BJ (cell line): ENCODE data around the gene ATPAF2. TPM values are rescaled to one million over a fixed set of nuclear protein-coding genes. Genes with fewer than 3 reads are reported as not detected.
A peak's percentile ranks its signal among the peaks of the same experiment; 100 is the strongest.

Experiments
- CTCF ChIA-PET: fragments of 350-600 bp; formaldehyde crosslinking; extraction: SDS; loops from one replicate; lab custom pipeline; 2021; ENCODE audit warnings: antibody characterized with exemption, inconsistent platforms; lab: Yijun Ruan, JAX
- POLR2A ChIA-PET: fragments of 300-600 bp; sonication (Branson Sonifier 250); formaldehyde crosslinking; extraction: SDS; loops from one replicate; lab custom pipeline; 2021; ENCODE audit warnings: antibody characterized with exemption; lab: Charles Lee
- DNase-seq: peaks from one replicate; pipeline ENCODE4 v3.0.0-alpha.2; 2011; ENCODE audit warnings: low read depth
- H3K27me3 ChIP-seq: 2 replicates; pipeline ENCODE4 v1.6.0; 2011; ENCODE audit warnings: low read length; ENCODE audit not compliant: control insufficient read depth, insufficient read depth
- H3K36me3 ChIP-seq: 2 replicates; pipeline ENCODE4 v1.5.1; 2011; ENCODE audit warnings: low read length; ENCODE audit not compliant: control insufficient read depth, insufficient read depth
- H3K4me3 ChIP-seq: 2 replicates; pipeline ENCODE4 v1.5.1; 2011; ENCODE audit warnings: low read depth, mild to moderate bottlenecking, control low read depth, low read length
- polyA minus RNA-seq: library from RNA; depleted of rRNA, polyadenylated mRNA; stranded (reverse); fragments of >200 nt; gene quantifications from 2 replicates; pipeline ENCODE4 v1.2.3, GENCODE V29; 2011; rRNA and poly(A)+ RNA removed
- polyA plus RNA-seq: library from polyadenylated mRNA; depleted of rRNA; stranded (reverse); fragments of >200 nt; gene quantifications from 2 replicates; pipeline ENCODE4 v1.2.3, GENCODE V29; 2011; rRNA removed
- TF ChIP-seq, protein P1 (sequence below): IDR thresholded peaks from 2 replicates; pipeline ENCODE4 v1.5.1; 2011; ENCODE audit warnings: low read depth, mild to moderate bottlenecking, control low read depth, inconsistent platforms, low read length, moderate library complexity; ENCODE audit not compliant: insufficient read depth

The ATPAF2 gene
- 14.7 and 17.4 TPM in 2 replicates for polyA plus RNA-seq
- 14.8 and 18.2 TPM in 2 replicates for polyA minus RNA-seq

DNA sequence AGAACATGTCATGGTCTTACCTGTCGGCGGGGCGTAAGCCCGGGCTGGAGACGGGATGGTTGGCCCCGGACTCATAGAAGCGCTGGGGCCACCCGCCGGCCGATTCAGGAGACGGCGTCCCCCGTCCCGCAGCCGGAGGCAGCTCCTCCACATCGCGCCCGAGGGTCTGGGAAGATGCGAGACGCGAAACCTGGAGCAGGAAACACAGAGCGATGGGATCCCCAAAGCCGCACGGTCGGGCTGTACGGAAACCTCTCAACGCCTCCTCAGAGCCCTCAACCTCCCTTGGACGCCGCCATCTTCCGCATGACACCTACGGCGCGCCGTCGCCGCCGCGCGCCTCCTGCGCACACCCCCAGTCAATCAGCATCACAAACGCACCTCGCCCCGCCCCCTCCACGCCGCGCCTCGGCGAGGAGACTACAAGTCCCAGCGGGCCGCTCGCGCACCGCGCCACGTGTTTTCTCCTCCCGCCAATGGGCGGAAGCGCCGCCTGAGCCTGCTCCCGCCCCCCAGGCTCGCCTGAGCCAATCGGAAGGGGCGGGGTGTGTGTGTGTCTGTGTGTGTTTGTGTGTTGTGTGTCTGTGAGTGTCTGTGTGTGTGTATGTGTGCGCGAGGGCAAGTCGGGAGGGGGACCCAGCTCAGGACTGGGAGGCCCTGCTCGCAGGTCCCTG lies at the start of gene ATPAF2, which contains the start of gene GID4:
ATPAF2 (minus strand) TSS at position 308 of the 674 bp plus-strand sequence; CDS start at position 153, 155 bp downstream.
GID4 (plus strand) TSS at position 548 of the 674 bp plus-strand sequence; CDS start at position 605, 57 bp downstream.
- Histone ChIP-seq H3K4me3 (peak within 1 kb of the TSS; percentile 77), H3K27me3 (no peaks in the 10 kb centered on the region), H3K36me3 (no peaks in the 10 kb centered on the region)
- POLR2A ChIA-PET = no interaction called here
- CTCF ChIA-PET = interaction anchor here (1.2 to 1.9 kb wide), 2 partner anchors 120 to 148 kb away, joined by 4 to 12 read pairs; no protein-coding TSS in a partner anchor
- peak; percentile 87 for DNase-seq
- TF ChIP-seq, protein P1, sequence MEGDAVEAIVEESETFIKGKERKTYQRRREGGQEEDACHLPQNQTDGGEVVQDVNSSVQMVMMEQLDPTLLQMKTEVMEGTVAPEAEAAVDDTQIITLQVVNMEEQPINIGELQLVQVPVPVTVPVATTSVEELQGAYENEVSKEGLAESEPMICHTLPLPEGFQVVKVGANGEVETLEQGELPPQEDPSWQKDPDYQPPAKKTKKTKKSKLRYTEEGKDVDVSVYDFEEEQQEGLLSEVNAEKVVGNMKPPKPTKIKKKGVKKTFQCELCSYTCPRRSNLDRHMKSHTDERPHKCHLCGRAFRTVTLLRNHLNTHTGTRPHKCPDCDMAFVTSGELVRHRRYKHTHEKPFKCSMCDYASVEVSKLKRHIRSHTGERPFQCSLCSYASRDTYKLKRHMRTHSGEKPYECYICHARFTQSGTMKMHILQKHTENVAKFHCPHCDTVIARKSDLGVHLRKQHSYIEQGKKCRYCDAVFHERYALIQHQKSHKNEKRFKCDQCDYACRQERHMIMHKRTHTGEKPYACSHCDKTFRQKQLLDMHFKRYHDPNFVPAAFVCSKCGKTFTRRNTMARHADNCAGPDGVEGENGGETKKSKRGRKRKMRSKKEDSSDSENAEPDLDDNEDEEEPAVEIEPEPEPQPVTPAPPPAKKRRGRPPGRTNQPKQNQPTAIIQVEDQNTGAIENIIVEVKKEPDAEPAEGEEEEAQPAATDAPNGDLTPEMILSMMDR = peak; percentile 28; the same call in 1 of the 2 replicates

DNA sequence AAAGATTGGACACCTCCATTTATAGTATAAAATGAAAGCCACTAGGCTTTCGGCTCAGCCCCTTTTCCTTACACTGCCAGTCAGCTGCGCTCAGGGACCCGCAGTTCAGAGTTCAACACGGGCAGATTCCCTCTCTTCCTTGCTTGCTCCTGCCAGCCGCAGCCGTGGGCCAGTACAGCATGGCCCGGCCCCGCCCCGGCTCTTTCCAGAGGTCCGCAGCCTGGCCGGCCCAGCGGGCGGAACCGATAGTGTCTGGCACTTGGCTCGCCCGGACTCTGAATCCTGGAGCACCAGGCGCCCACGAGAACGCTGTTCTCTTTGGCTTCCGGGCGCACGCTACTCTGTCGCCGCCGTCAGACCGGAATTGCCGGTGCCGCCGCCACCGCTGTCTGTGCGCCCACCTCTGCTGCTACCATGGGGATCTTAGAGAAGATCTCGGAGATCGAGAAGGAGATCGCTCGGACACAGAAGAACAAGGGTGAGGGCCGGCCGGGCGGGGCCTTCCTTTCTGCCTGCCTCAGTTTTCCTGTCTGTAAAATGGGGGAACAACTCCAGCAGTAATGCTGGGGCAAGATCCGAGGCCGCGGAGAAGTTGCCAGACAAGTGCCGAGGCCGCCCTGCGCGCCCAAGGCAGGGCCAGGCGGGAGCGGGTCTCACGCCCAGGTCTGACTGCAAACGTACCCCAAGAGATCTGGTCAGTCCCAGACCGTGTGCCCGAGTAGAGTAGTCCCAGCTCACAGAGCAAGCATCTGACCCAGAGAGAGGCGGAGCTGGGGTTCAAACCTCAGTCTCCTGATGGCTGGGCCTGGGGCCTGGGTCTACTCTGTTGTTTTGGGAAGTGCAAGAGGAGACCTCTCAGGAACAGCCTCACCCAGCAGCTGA lies 48.9 kb upstream of the ATPAF2 start, which contains the start of gene DRG2:
DRG2 (plus strand) TSS at position 339 of the 882 bp plus-strand sequence; CDS start at position 415, 76 bp downstream.
- DNase-seq = peak; percentile 41
- POLR2A ChIA-PET = no interaction called here

DNA sequence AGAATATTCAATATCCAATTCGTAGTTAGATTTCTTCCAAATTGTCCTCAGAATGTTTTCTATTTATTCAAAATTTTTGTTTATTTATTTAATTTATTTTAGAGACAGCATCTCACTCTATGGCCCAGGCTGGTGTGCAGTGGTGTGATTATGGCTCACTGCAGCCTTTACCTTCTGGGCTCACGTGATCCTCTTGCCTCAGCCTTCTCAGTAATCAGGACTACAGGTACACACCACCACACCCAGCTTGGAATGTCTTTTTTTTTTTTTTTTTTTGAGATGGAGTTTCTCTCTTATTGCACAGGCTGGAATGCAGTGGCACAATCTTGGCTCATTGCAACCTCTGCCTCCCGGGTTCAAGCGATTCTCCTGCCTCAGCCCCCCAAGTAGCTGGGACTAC lies 45.3 kb upstream of the ATPAF2 start:
- CTCF ChIA-PET = no interaction called here
- TF ChIP-seq, protein P1 = no peak

More for the DNA sequence above, 48.9 kb upstream of the ATPAF2 start, which contains the start of gene DRG2:
- Histone ChIP-seq H3K36me3 (no peaks in the 10 kb centered on the region), H3K4me3 (peak within 1 kb of the TSS; percentile 86), H3K27me3 (no peaks in the 10 kb centered on the region)
- CTCF ChIA-PET = interaction anchor here (1.3 kb wide), 1 partner anchor 53 kb away, joined by 4 read pairs; no protein-coding TSS in a partner anchor
- TF ChIP-seq, protein P1 = peak; percentile 33

DNA sequence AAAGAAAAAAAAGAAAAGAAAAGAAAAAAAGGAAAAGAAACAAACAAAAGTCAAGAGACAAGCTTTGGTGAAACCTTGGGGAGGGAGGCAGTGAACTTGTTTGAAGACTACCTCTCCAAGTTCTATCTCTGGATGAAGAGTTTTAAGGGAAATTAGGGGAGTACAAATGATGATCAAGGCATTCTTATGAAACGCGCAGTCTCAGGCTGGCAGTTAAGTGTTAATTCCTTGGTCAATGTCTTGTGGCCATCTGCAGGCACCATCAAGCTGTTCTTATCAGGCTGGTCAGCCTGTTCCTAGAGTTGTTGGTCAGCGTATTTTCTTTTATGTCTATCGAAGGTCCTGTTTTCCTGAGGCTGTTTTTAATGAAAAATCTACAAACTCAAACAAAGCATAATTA lies 40.6 kb upstream of the ATPAF2 start:
- Histone ChIP-seq H3K27me3 (peaks cover 5% of the 10 kb centered on the region), H3K36me3 (no peaks in the 10 kb centered on the region), H3K4me3 (no peak overlapping the region)
- TF ChIP-seq, protein P1 = no peak
- ChIA-PET POLR2A (no interaction called here), CTCF (interaction anchor here (1.5 kb wide), 1 partner anchor 24 kb away, joined by 5 read pairs; no protein-coding TSS in a partner anchor)
- no peak for DNase-seq

More for the DNA sequence above, 45.3 kb upstream of the ATPAF2 start:
- Histone ChIP-seq H3K27me3 (peaks cover 2% of the 10 kb centered on the region), H3K4me3 (no peak overlapping the region), H3K36me3 (no peaks in the 10 kb centered on the region)
- DNase-seq = no peak
- POLR2A ChIA-PET = no interaction called here
